Hepatocyte (in vitro differentiated cells): Measurements from ENCODE around the gene APBB2.

Experiments used
- EZH2 ChIP-seq: fragments of 200-600 bp; sonication (generic); IDR thresholded peaks from 2 replicates; pipeline ENCODE4 v1.6.1; 2016; ENCODE audit warnings: antibody characterized with exemption, mild to moderate bottlenecking, borderline replicate concordance
- EZH2phosphoT487 ChIP-seq: fragments of 200-600 bp; sonication (generic); IDR thresholded peaks from one replicate; pipeline ENCODE4 v1.6.1; 2018; ENCODE audit warnings: antibody characterized with exemption, mild to moderate bottlenecking, low read depth, moderate library complexity; ENCODE audit not compliant: unreplicated experiment, severe bottlenecking
- TF ChIP-seq, protein P1 (sequence below): fragments of 200-600 bp; sonication (generic); IDR thresholded peaks from 2 replicates; pipeline ENCODE4 v1.5.1; 2016; ENCODE audit warnings: antibody characterized with exemption, mild to moderate bottlenecking; ENCODE audit not compliant: poor library complexity

DNA sequence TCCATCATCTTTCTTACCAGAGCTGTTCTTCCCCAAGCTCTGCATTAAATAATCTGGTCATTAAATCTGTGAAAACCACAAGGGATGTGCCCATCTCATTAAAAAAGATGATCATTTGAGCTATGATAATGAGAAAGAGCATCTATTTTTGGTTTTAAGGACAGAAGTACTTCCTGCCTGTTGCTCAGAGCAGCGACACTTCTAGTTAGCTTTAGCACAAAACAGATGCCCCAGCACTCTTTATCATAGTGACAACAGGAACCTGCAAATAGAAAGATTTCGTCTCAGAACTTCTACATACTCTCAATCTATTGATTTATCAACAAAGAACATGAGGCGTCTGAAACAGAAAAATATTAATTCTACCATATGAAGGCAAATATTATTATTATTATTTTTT is 140.1 kb downstream of the APBB2 start:
- TF ChIP-seq EZH2phosphoT487 (no peak), EZH2 (no peak)
- TF ChIP-seq, protein P1, sequence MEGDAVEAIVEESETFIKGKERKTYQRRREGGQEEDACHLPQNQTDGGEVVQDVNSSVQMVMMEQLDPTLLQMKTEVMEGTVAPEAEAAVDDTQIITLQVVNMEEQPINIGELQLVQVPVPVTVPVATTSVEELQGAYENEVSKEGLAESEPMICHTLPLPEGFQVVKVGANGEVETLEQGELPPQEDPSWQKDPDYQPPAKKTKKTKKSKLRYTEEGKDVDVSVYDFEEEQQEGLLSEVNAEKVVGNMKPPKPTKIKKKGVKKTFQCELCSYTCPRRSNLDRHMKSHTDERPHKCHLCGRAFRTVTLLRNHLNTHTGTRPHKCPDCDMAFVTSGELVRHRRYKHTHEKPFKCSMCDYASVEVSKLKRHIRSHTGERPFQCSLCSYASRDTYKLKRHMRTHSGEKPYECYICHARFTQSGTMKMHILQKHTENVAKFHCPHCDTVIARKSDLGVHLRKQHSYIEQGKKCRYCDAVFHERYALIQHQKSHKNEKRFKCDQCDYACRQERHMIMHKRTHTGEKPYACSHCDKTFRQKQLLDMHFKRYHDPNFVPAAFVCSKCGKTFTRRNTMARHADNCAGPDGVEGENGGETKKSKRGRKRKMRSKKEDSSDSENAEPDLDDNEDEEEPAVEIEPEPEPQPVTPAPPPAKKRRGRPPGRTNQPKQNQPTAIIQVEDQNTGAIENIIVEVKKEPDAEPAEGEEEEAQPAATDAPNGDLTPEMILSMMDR = no peak
